NT2/D1 (cell line): ENCODE measurements around the gene KIF12.

ENCODE experiments used
- SUZ12 ChIP-seq: IDR thresholded peaks from 2 replicates; pipeline ENCODE4 v1.6.1; 2011; ENCODE audit not compliant: insufficient read length, insufficient read depth; ENCODE audit errors: extremely low read depth
- YY1 ChIP-seq: IDR thresholded peaks from 2 replicates; pipeline ENCODE4 v1.6.1; 2011; ENCODE audit not compliant: insufficient read length, insufficient read depth
- ZNF274 ChIP-seq: IDR thresholded peaks from 2 replicates; pipeline ENCODE4 v1.6.1; 2011; ENCODE audit warnings: mild to moderate bottlenecking, low read depth, low read length

GRCh38 chr9:114072184-114073140, 26.6 kb downstream of the KIF12 start:
- TF ChIP-seq ZNF274, result no peak
- no peak for TF ChIP-seq YY1
- TF ChIP-seq SUZ12, result no peak
